Progenitor cell of endocrine pancreas (in vitro differentiated cells): ENCODE data around the gene ADAMTSL1. TPM values are rescaled to one million over a fixed set of nuclear protein-coding genes. Genes with fewer than 3 reads are reported as not detected.

Source experiments
- DNase-seq: peaks from one replicate; pipeline ENCODE4 v3.0.0; 2021; ENCODE audit warnings: low spot score; ENCODE audit not compliant: unreplicated experiment
- H3K27ac Mint-ChIP-seq: 2 replicates; pipeline ENCODE4 v1.8.0; 2021; ENCODE audit warnings: mild to moderate bottlenecking, moderate library complexity, mixed read lengths
- H3K27me3 Mint-ChIP-seq: 2 replicates; pipeline ENCODE4 v1.8.0; 2021; ENCODE audit warnings: mixed read lengths
- H3K36me3 Mint-ChIP-seq: 2 replicates; pipeline ENCODE4 v1.8.0; 2022; ENCODE audit warnings: mixed read lengths; ENCODE audit not compliant: insufficient read depth
- H3K4me1 Mint-ChIP-seq: 2 replicates; pipeline ENCODE4 v1.8.0; 2021; ENCODE audit warnings: low read depth, mixed read lengths
- H3K4me3 Mint-ChIP-seq: 2 replicates; pipeline ENCODE4 v1.8.0; 2021; ENCODE audit warnings: low read depth, mild to moderate bottlenecking, moderate library complexity, mixed read lengths
- H3K9me3 Mint-ChIP-seq: 2 replicates; pipeline ENCODE4 v1.8.0; 2021; ENCODE audit warnings: low read depth, mixed read lengths
- CTCF ChIP-seq: fragments of 200-600 bp; sonication (generic); IDR thresholded peaks from one replicate; pipeline ENCODE4 v1.5.0; 2021; ENCODE audit warnings: antibody characterized with exemption, mild to moderate bottlenecking; ENCODE audit not compliant: unreplicated experiment
- total RNA-seq: library from RNA; stranded (reverse); gene quantifications from 2 replicates; pipeline ENCODE4 v1.2.1, GENCODE V29; 2021

The ADAMTSL1 gene
- total RNA-seq, 1 donor from 2014 or later = 2.1 TPM

- H3K4me1 Mint-ChIP-seq = no peaks in the 10 kb centered on the region
- no peaks in the 10 kb centered on the region for H3K27me3 Mint-ChIP-seq
- DNase-seq = no peak
- no peaks in the 10 kb centered on the region for H3K9me3 Mint-ChIP-seq
- H3K27ac Mint-ChIP-seq = no peak overlapping the region
- TF ChIP-seq CTCF = no peak
- H3K36me3 Mint-ChIP-seq = no peaks in the 10 kb centered on the region
- no peak overlapping the region for H3K4me3 Mint-ChIP-seq
These were observed 462.3 kb downstream of the ADAMTSL1 start for GRCh38 chr9:18936094-18936871.

- no peak for DNase-seq
- Mint-ChIP-seq H3K27me3 (peaks cover under 1% of the 10 kb centered on the region), H3K4me3 (no peak overlapping the region), H3K27ac (no peak overlapping the region), H3K9me3 (no peaks in the 10 kb centered on the region), H3K4me1 (no peaks in the 10 kb centered on the region), H3K36me3 (no peaks in the 10 kb centered on the region)
- TF ChIP-seq CTCF = no peak
These were observed 466.0 kb downstream of the ADAMTSL1 start for GRCh38 chr9:18939943-18940342.

GRCh38 chr9:18941060-18941740, 467.2 kb downstream of the ADAMTSL1 start:
- Mint-ChIP-seq H3K9me3 (no peaks in the 10 kb centered on the region), H3K4me3 (no peak overlapping the region)

GRCh38 chr9:18942801-18943200, 468.8 kb downstream of the ADAMTSL1 start:
- H3K9me3 Mint-ChIP-seq = no peaks in the 10 kb centered on the region
- no peaks in the 10 kb centered on the region for H3K4me1 Mint-ChIP-seq
- no peak overlapping the region for H3K27ac Mint-ChIP-seq
- no peak overlapping the region for H3K4me3 Mint-ChIP-seq
- H3K36me3 Mint-ChIP-seq = no peaks in the 10 kb centered on the region
- no peak for TF ChIP-seq CTCF
- no peak for DNase-seq
- peaks cover 4% of the 10 kb centered on the region for H3K27me3 Mint-ChIP-seq

More at GRCh38 chr9:18941060-18941740, 467.2 kb downstream of the ADAMTSL1 start:
- no peaks in the 10 kb centered on the region for H3K36me3 Mint-ChIP-seq
- H3K4me1 Mint-ChIP-seq = no peaks in the 10 kb centered on the region
- peaks cover 4% of the 10 kb centered on the region for H3K27me3 Mint-ChIP-seq
- H3K27ac Mint-ChIP-seq = no peak overlapping the region
- no peak for TF ChIP-seq CTCF
- DNase-seq = no peak

- DNase-seq = no peak
- no peak for TF ChIP-seq CTCF
- no peak overlapping the region for H3K4me3 Mint-ChIP-seq
- peaks cover 4% of the 10 kb centered on the region for H3K27me3 Mint-ChIP-seq
- H3K36me3 Mint-ChIP-seq = no peaks in the 10 kb centered on the region
- H3K9me3 Mint-ChIP-seq = no peaks in the 10 kb centered on the region
- H3K27ac Mint-ChIP-seq = no peak overlapping the region
- H3K4me1 Mint-ChIP-seq = no peaks in the 10 kb centered on the region
These were observed 474.0 kb downstream of the ADAMTSL1 start for GRCh38 chr9:18947892-18948339.
